Measurements from ENCODE around the gene NKTR.
"Not testable (repeated sequence)": the region's sequence is repeated elsewhere in the genome, so short reads cannot be mapped to it uniquely, and the experiment has no call there.

NKTR gene

GRCh38 chr3:42600111-42600957, at the start of gene NKTR:
TSS of gene NKTR (plus strand) at chr3:42600686. CDS start at chr3:42601007, 321 bp downstream.
- FAIRE-seq (peak; percentile 87), DNase-seq (ENCODE audit: insufficient read length, low spot score) (peak; percentile 89)

GRCh38 chr3:42552830-42553229, 47.7 kb upstream of the NKTR start:
- FAIRE-seq (no peak), DNase-seq (ENCODE audit: insufficient read length, low spot score) (no peak)

- no peak for FAIRE-seq
- no peak for DNase-seq (ENCODE audit: insufficient read length, low spot score)
Observed at GRCh38 chr3:42556089-42556632, 44.3 kb upstream of the NKTR start.

GRCh38 chr3:42556817-42557216, 43.7 kb upstream of the NKTR start:
- not testable (repeated sequence) for DNase-seq (ENCODE audit: insufficient read length, low spot score); FAIRE-seq

- no peak for FAIRE-seq
- no peak for DNase-seq (ENCODE audit: insufficient read length, low spot score)
Observed at GRCh38 chr3:42557854-42558253, 42.6 kb upstream of the NKTR start.

- FAIRE-seq (no peak), DNase-seq (ENCODE audit: insufficient read length, low spot score) (no peak)
Observed at GRCh38 chr3:42562047-42562907, 38.2 kb upstream of the NKTR start.

- DNase-seq (ENCODE audit: insufficient read length, low spot score) = no peak
- no peak for FAIRE-seq
Observed at GRCh38 chr3:42569593-42570142, 30.8 kb upstream of the NKTR start.

GRCh38 chr3:42572278-42572677, 28.2 kb upstream of the NKTR start:
- peak; percentile 83 for FAIRE-seq
- peak; percentile 56 for DNase-seq (ENCODE audit: insufficient read length, low spot score)

GRCh38 chr3:42575137-42575741, 25.2 kb upstream of the NKTR start:
- no peak for DNase-seq (ENCODE audit: insufficient read length, low spot score)
- FAIRE-seq = no peak

- FAIRE-seq (no peak), DNase-seq (ENCODE audit: insufficient read length, low spot score) (no peak)
Observed at GRCh38 chr3:42578054-42578453, 22.4 kb upstream of the NKTR start.

- DNase-seq (ENCODE audit: insufficient read length, low spot score) = not testable (repeated sequence)
Observed at GRCh38 chr3:42579346-42579745, 21.1 kb upstream of the NKTR start.

GRCh38 chr3:42581400-42581708, 19.1 kb upstream of the NKTR start:
- FAIRE-seq (no peak), DNase-seq (ENCODE audit: insufficient read length, low spot score) (no peak)

More at GRCh38 chr3:42579346-42579745, 21.1 kb upstream of the NKTR start:
- not testable (repeated sequence) for FAIRE-seq

- DNase-seq (ENCODE audit: insufficient read length, low spot score) (peak; percentile 97), FAIRE-seq (peak; percentile 83)
Observed at GRCh38 chr3:42581709-42582473, 18.6 kb upstream of the NKTR start, which contains the start of gene SEC22C. TSS of gene SEC22C (minus strand) at chr3:42581967. CDS start at chr3:42569046, 12,921 bp downstream.

- DNase-seq (ENCODE audit: insufficient read length, low spot score) (no peak), FAIRE-seq (no peak)
Observed at GRCh38 chr3:42582474-42583070, 17.9 kb upstream of the NKTR start.

GRCh38 chr3:42588625-42589024, 11.9 kb upstream of the NKTR start:
- DNase-seq (ENCODE audit: insufficient read length, low spot score) (no peak), FAIRE-seq (no peak)

GRCh38 chr3:42589382-42590109, 10.9 kb upstream of the NKTR start:
- DNase-seq (ENCODE audit: insufficient read length, low spot score) (no peak), FAIRE-seq (no peak)

- FAIRE-seq (no peak), DNase-seq (ENCODE audit: insufficient read length, low spot score) (no peak)
Observed at GRCh38 chr3:42590989-42591756, 9.3 kb upstream of the NKTR start.

- FAIRE-seq (no peak), DNase-seq (ENCODE audit: insufficient read length, low spot score) (no peak)
Observed at GRCh38 chr3:42591811-42592210, 8.7 kb upstream of the NKTR start.
